K562 (cell line): ENCODE measurements around the gene DNAH8. TPM values are rescaled to one million over a fixed set of nuclear protein-coding genes. Genes with fewer than 3 reads are reported as not detected.

Experiments used
- ASH1L ChIP-seq: fragments of 450-650 bp; IDR thresholded peaks from 2 replicates; pipeline ENCODE4 v1.6.1; 2018; ENCODE audit warnings: borderline replicate concordance, mild to moderate bottlenecking, low read depth; ENCODE audit not compliant: partially characterized antibody
- CREB3L1 ChIP-seq: fragments of 450-650 bp; IDR thresholded peaks from 2 replicates; pipeline ENCODE4 v1.6.1; 2014; ENCODE audit warnings: low read depth, mild to moderate bottlenecking, moderate library complexity, borderline replicate concordance
- EP300 ChIP-seq: IDR thresholded peaks from 2 replicates; pipeline ENCODE4 v1.6.1; 2012; ENCODE audit warnings: low read length, improper control_type of control experiment
- ERF ChIP-seq: fragments of 450-650 bp; formaldehyde crosslinking; IDR thresholded peaks from 2 replicates; pipeline ENCODE4 v1.4.0; 2020; ENCODE audit warnings: mild to moderate bottlenecking, mixed read lengths
- FOXP4 ChIP-seq: sonication (generic); formaldehyde crosslinking; IDR thresholded peaks from 2 replicates; pipeline ENCODE4 v1.8.0; 2022; ENCODE audit warnings: mild to moderate bottlenecking, missing genetic modification reagents, borderline replicate concordance
- HLTF ChIP-seq: fragments of 450-650 bp; IDR thresholded peaks from 2 replicates; pipeline ENCODE4 v1.6.1; 2016
- MTA3 ChIP-seq: fragments of 450-650 bp; formaldehyde crosslinking; IDR thresholded peaks from 2 replicates; pipeline ENCODE4 v1.6.1; 2017; ENCODE audit warnings: mild to moderate bottlenecking, borderline replicate concordance
- POLR2A ChIP-seq: fragments of 450-650 bp; conservative IDR thresholded peaks from 2 replicates; pipeline ENCODE4 v1.6.1; 2016
- PYGO2 ChIP-seq: fragments of 450-650 bp; IDR thresholded peaks from 2 replicates; pipeline ENCODE4 v1.6.1; 2016; ENCODE audit warnings: mild to moderate bottlenecking, missing genetic modification characterization, moderate library complexity, missing compliant biosample characterization
- SRSF1 ChIP-seq: fragments of 200-400 bp; formaldehyde crosslinking; IDR thresholded peaks from 2 replicates; pipeline ENCODE4 v1.6.1; 2017; ENCODE audit warnings: mild to moderate bottlenecking, low read depth, low read length, moderate library complexity
- STAG1 ChIP-seq: sonication (generic); formaldehyde crosslinking; IDR thresholded peaks from 2 replicates; pipeline ENCODE4 v1.5.0; 2020; ENCODE audit warnings: missing genetic modification reagents, borderline replicate concordance
- YY1 ChIP-seq, 3 experiments: IDR thresholded peaks; 2 replicates each; pipeline ENCODE4 v1.6.1; 2011; ENCODE audit warnings: low read length in 2 of 3, mild to moderate bottlenecking in 2 of 3, moderate library complexity in 2 of 3, borderline replicate concordance in 1 of 3, control low read depth in 1 of 3, low read depth in 1 of 3; ENCODE audit not compliant: insufficient read depth in 3 of 3, insufficient replicate concordance in 2 of 3, control insufficient read depth in 1 of 3, insufficient read length in 1 of 3; ENCODE audit errors: extremely low read depth in 1 of 3
- ZBED1 ChIP-seq: IDR thresholded peaks from 2 replicates; pipeline ENCODE4 v1.6.1; 2014
- ZNF318 ChIP-seq, 2 experiments: fragments of 450-650 bp; IDR thresholded peaks; 2 replicates each; pipeline ENCODE4 v1.6.1; 2016; ENCODE audit warnings: mild to moderate bottlenecking in 2 of 2, borderline replicate concordance in 1 of 2, low read depth in 1 of 2, moderate library complexity in 1 of 2
- polyA plus RNA-seq, 8 experiments: library from polyadenylated mRNA; depleted of rRNA in 4 of 8; stranded (reverse) in 5 of 8; unstranded in 3 of 8; fragments of >200 nt; fragmentation: Nextera tagmentation in 2 of 8; fragmentation: Illumina TruSeq in 1 of 8; extraction: Ambion mirVana in 2 of 8; extraction: Trizol in 1 of 8; gene quantifications; 2 replicates each; pipeline versions ENCODE4 v1.2.1 to v1.2.3, GENCODE V29; 2011 to 2014; ENCODE audit warnings: inconsistent platforms in 1 of 8, missing spikeins in 1 of 8
- total RNA-seq, 7 experiments: library from RNA; depleted of rRNA in 6 of 7; stranded (reverse); fragments of >200 nt in 6 of 7; fragmentation: Illumina TruSeq in 2 of 7; extraction: Trizol in 2 of 7; gene quantifications; 2 replicates each; pipeline versions ENCODE4 v1.2.1 to v1.2.3, GENCODE V29; 2011 to 2021; ENCODE audit warnings: low replicate concordance in 1 of 7

DNAH8 gene
- total and polyA plus RNA-seq, 9 of the 15 experiments (the other 6 are each of a cell fraction or from before 2014, with no cell fraction given) = 1.2 to 4.2 (median 2.9) TPM

- TF ChIP-seq ZNF318 (IDR thresholded peaks at IDR 0.05; ENCODE audit: borderline replicate concordance in 1 of 2, low read depth in 1 of 2) = peak in 1 of 2 experiments; percentile 75; a peak in 1 of 4 replicates
- peak; percentile 73; the same call in 1 of the 2 replicates for TF ChIP-seq SRSF1
- peak; percentile 76 to 97 (median 91) for TF ChIP-seq YY1 (IDR thresholded peaks at IDR 0.05; ENCODE audit: borderline replicate concordance in 1 of 3, control insufficient read depth in 1 of 3, extremely low read depth in 1 of 3, insufficient read depth in 3 of 3, insufficient read length in 1 of 3, insufficient replicate concordance in 2 of 3, low read depth in 1 of 3, low read length in 2 of 3)
- peak; percentile 78; the same call in 1 of the 2 replicates for TF ChIP-seq MTA3
- TF ChIP-seq ZBED1 = no peak
- TF ChIP-seq EP300 = no peak
- peak; percentile 87 for TF ChIP-seq CREB3L1
- peak; percentile 97 for TF ChIP-seq POLR2A
- TF ChIP-seq FOXP4 (CRISPR knock-in tag) = no peak
- TF ChIP-seq ERF = no peak; the same call in 1 of the 2 replicates
- TF ChIP-seq PYGO2 (tag) = no peak
- TF ChIP-seq HLTF = no peak
- peak; percentile 46 for TF ChIP-seq STAG1
- TF ChIP-seq ASH1L = peak; percentile 87
Observed at GRCh38 chr6:38702558-38703397, 12.3 kb upstream of the DNAH8 start, which contains the start of gene GLO1 (continued).
